Stimulated activated CD4-positive, alpha-beta T cell treated with anti-CD3 and anti-CD28 coated beads, Interleukin-12 subunit alpha, Interleukin-12 subunit beta, amount 100 ng/mL, for 48 hours (primary cell): Measurements from ENCODE around the gene SPATA6L.

Source experiments
- DNase-seq, 3 donors: peaks; one replicate each; pipeline ENCODE4 v3.0.0-alpha.2; 2020; ENCODE audit warnings: low read depth in 2 of 3, low spot score in 1 of 3

Gene SPATA6L

GRCh38 chr9:4666042-4666699, at the start of gene SPATA6L:
Gene SPATA6L, minus strand, starts transcription at chr9:4666480. Its CDS starts 230 bp downstream, at chr9:4666250.
- DNase-seq: peak in 1 of 3 donors; percentile 18

GRCh38 chr9:4714266-4715016, 48.2 kb upstream of the SPATA6L start:
- no peak for DNase-seq

DNA sequence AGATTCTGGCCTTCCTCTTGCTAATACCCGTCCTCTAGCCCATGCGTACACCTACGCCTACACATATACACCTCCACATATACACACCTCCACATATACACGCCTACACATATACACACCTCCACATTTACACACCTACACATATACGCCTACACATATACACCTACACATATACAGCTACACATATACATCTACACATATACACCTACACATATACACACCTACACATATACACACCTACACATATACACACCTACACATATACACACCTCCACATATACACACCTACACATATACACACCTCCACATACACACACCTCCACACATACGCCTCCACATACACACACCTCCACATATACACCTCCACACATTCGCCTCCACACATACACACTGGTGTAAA, 47.6 kb upstream of the SPATA6L start:
- no peak for DNase-seq

DNA sequence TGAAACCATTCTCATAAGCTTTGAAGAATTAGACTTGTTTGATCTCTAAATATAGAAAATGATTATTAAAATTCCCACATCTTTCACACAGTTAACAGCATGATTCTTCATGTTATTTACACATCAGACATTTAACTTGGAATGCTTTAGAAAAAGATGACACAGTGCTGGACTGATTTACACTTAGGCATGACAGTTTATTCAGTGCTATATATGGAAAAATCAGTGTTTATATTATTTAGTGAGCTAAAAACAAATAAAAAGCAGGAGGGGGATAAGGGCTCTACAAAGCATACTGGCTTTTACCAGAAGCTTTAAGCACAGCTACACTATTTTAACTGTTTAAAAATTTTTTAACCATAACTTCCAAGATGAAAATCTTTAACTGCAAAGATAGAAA, 43.1 kb upstream of the SPATA6L start:
- no peak for DNase-seq

- DNase-seq: no peak
Observed at GRCh38 chr9:4706971-4707622, 40.8 kb upstream of the SPATA6L start.

DNA sequence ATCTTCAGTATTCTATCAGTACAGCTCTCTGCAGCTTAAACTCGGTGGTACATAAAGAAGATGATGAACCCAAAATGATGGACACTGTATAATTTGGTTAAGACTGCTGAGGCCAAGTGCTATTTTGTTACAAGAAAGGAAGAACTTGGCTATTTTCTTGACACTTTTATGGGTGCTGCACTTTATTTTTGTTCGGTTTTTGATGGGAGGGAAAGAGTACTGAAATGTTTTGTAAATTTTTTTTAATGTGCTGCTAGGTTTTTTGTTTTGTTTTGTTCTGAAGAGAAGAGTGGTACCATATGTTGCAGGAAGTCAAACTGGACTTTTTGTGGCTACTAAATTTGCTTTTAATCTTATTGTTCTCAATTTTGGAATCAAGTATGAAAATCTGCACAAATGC, 39.7 kb upstream of the SPATA6L start:
- no peak for DNase-seq

DNA sequence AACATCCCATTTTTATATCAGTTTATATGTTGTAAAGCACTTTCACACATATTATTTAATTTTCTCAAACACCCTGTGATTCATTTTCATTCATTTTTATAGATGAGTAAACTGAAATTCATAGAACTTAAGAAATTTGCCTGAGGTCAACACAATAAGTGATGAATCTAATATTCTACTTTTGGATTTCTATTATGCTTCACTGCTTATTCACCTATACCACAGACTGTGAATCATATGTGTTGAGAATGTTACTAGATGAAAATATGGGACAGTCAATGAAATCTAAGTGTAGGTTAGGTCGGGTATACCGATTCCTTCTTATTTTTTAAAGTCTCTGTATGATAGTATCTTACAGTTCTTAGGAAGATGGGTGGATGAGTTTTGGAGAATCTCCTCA, 37.8 kb upstream of the SPATA6L start:
- DNase-seq: no peak

GRCh38 chr9:4701526-4701925, 35.2 kb upstream of the SPATA6L start:
- DNase-seq: no peak

DNA sequence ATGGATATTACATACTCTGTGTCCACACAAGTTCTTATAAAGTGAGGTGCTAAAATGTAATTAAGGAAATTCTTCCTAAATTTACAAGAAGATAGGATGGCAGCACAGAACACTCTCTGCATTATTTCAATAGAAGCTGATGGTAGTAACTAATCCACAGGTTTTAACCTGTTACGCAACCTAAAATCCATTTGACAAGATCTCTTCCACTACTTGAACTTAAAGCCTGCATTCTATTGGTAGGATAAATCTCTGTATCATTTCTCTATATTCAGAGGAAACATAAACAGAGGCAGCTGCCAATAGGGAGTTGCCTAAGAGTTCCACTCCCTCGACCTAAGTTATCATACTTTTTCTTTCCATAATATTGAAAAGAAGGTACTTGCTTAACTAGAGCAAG, 34.7 kb upstream of the SPATA6L start:
- DNase-seq: no peak

DNA sequence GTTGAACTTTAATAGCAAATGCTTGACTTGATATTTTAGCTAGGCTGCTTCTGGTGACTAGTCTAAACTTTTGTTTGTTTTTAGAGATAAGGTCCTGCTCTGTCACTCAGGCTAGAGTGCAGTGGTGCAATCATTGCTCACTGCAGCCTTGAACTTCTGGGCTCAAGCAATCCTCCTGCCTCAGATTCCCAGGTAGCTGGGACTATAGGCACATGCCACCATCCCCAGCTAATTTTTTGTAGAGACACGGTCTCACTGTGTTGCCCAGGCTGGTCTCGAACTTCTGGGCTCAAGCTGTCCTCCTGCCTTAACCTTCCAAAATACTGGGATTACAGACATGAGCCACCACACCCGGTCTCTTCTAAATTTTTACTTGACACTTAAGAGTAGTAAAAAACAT, 33.8 kb upstream of the SPATA6L start:
- DNase-seq: no peak

DNA sequence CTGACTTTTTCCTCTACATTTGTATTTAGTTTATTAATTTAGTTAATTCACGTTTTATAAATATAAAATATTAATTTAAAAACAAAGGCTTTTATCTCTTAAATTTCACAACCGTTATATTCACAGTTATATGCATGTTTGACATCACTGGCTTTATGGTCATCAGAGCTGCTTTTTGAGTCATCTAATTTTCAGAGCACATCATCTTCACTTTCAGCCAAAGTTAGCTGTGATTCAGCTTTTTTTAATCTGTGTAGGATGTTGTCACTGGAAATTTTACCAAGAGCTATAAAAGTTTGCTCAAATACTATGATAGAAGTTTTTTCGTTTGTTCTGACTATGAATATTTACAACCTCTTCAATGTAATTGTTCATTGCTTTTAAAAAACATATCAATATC, 25.5 kb upstream of the SPATA6L start:
- no peak for DNase-seq

DNA sequence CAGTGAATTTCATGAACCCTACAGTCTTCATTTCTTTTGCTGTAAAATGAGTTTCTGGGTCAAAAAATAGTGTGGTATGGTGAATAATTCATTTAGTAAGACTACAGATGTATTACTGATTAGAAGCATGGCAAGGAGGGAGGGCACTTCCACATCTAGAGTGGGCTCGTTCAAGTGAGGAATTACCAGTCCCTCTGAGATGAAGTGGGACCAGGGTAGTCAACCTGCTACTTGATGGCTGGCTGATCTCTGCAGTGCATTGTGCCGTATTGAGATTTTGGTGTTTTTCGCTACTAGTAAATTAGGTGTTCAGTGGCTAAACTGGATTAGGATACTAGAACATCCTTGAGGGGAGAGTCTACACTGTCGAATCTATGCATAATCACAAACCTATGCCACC, 23.9 kb upstream of the SPATA6L start:
- no peak for DNase-seq

DNA sequence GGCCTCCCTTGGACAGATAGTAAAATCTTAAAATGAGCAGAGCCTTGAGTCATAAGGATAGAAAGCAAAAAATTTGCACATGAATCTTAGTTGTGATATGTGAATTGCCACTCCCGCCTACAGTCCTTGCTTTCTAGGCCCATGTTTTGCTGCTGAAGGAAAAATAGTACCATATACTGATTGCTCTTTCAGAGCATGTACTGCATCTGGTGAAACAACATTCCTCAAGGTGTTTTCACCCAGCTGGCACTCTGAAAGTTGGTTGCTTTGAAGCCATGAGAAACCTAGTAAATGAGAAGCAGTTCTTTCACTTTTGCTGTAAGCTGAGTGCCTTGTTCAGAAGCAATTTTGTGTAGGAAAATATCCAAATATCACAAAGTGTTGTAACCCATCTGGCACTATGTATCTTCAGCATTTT, 23.4 kb upstream of the SPATA6L start:
- DNase-seq: no peak

DNA sequence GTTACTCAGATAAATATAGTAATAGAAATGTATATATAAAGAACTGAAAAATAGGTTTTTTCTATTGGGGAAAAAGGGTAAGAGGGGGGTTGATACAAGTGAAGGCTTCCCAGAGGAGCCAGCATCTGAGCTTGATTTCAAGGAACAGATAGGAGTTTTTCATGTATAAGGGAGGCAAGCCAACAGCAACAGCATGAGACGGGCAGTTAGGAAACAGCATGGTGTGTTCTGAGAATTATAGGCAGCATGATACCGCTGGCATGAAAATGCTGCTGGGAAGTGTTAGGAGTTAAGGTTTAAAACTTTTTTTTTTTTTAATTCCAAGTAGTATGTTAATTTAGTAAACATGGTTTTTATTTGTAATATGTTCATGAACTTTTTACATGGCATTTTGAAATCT, 22.7 kb upstream of the SPATA6L start:
- no peak for DNase-seq

DNA sequence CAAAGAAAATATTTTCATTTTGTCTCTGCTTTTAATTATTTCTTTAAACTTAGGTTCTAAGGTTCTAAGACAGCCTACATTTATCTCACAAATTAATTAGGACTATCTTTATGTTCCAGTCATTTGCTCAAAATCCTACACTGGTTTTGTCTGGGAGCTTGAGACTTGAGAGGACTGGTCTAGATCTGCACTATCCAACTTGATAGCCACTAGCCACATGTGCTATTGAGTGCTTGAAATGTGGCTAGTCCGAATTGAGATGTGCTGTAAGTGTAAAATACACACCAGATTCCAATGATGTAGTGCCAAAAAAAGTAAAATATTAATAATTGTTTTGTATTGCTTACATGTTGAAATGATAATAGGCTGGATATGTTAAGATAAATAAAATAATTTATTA, 20.3 kb upstream of the SPATA6L start:
- DNase-seq: no peak

- no peak for DNase-seq
Observed at GRCh38 chr9:4686112-4686511, 19.8 kb upstream of the SPATA6L start.

GRCh38 chr9:4684820-4685219, 18.5 kb upstream of the SPATA6L start:
- no peak for DNase-seq

- no peak for DNase-seq
Observed at GRCh38 chr9:4680750-4681149, 14.5 kb upstream of the SPATA6L start.

DNA sequence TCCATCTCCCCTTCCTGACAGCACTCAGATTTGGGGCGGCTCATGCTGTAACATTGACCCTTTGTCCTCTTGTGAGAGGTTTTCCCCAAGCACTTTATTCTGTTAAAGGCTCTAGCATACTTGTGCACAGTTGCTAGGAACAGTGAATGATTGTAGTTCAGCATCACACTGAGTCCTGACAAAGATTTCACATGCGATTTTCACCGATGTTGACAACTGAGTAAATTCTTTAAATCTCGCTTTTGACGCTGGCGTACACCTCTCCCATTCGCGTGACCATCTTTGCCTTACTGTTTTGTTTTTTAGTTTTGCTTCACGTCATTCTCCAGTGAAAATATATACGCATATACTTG, 13.9 kb upstream of the SPATA6L start:
- DNase-seq: no peak

DNA sequence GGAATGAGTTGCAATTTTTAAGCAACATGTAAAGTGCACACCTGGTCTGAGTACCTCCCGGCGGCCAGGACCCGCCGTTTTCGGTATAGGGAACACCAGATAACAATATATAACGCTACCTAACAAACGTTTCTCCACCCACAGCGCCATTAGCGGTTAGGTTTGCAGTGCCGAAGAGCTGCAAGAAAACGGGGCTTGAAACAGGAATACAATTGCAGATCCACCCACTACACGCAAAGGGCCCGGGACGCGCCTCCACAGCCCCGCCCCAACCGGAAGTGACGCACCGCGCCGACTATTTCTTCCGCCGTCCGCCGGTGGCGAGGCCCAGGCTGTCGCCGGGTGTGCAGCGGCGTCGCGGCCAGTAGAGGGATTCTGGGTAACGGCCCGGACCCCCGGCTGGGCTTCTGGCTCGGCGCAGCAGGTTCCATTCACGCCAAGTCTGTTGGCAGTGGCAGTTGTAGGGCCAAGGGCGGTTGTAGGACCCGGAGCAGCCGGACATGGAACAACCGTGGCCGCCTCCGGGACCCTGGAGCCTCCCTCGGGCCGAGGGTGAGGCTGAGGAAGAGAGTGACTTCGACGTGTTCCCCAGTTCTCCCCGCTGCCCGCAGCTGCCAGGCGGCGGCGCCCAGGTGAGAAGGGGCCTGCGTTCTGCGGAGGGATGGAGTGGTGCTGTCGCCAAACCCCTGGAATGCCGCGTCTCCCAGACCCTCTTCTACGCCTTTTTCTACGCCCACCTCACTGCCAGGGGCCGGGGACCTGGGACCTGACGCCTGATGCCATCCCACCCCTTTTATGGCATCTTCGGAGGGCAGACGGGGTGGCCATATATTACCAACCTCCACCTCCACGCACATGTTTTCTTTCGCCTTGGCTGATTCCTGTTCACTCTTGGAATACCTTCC, 13.2 kb upstream of the SPATA6L start, which contains the start of gene CDC37L1:
TSS of gene CDC37L1 (plus strand) at position 302 of the 905 bp plus-strand sequence. CDS start at position 501, 199 bp downstream.
- DNase-seq: peak; percentile 97 to 99 (median 99)

DNA sequence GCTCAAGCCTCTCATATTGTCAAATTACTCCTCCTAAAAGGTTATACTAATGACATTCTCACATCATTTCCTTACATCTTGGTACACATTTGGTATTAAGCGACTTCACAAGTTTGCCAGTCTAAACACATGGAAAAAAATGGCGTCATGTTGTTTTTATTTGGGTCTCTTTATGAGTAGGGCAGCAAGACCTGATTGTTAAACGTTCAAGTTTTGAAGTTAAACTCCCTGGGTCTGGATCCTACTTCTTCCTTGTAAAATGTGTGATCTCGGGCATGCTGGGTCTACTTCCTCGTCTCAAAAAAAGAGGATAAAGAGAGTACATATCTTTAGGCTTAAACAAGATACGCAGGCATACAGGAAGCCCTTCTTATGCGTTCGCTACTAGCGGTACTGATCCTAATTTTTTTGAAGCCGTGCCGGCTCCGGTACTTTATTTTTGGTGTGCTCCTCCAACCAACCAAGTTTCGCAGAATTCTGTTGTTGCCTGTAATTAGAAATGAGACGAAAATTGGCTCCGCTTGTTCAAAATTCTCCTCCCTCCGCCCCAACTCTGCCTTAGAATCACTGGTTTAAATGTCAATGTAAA, 12.5 kb upstream of the SPATA6L start:
- DNase-seq: no peak
